A673 (cell line): ENCODE data around the gene POU4F1. TPM values are rescaled to one million over a fixed set of nuclear protein-coding genes. Genes with fewer than 3 reads are reported as not detected.

ENCODE experiments used
- BruUV-seq: library from RNA; stranded (reverse); fragments of 400-500 nt; replicated peaks from 2 replicates; lab custom pipeline; 2021; lab: Mats Ljungman, UMichigan
- CTCF ChIA-PET: fragments of 300-600 bp; sonication (Branson Sonifier 250); formaldehyde crosslinking; loops from one replicate; lab custom pipeline; 2022; ENCODE audit warnings: antibody characterized with exemption; lab: Charles Lee
- POLR2A ChIA-PET: fragments of 300-600 bp; sonication (Branson Sonifier 250); formaldehyde crosslinking; loops from one replicate; lab custom pipeline; 2022; ENCODE audit warnings: antibody characterized with exemption; ENCODE audit not compliant: low non-redundant PET; lab: Charles Lee
- DNase-seq: peaks from one replicate; pipeline ENCODE4 v3.0.0-alpha.2; 2015; ENCODE audit warnings: low spot score
- H3K27ac ChIP-seq: fragments of 200-600 bp; sonication (generic); 2 replicates; pipeline ENCODE4 v1.5.1; 2016; ENCODE audit warnings: mixed run types, low read depth, mild to moderate bottlenecking, mixed read lengths, antibody characterized with exemption, low read length; ENCODE audit not compliant: poor library complexity, severe bottlenecking
- H3K27me3 ChIP-seq: fragments of 200-600 bp; sonication (generic); replicated peaks from 2 replicates; pipeline ENCODE4 v1.6.1; 2017; ENCODE audit warnings: mixed run types, low read depth, mild to moderate bottlenecking, mixed read lengths, antibody characterized with exemption, low read length; ENCODE audit not compliant: insufficient read depth, poor library complexity
- H3K36me3 ChIP-seq: fragments of 200-600 bp; sonication (generic); 2 replicates; pipeline ENCODE4 v1.6.1; 2016; ENCODE audit warnings: mixed run types, mild to moderate bottlenecking, mixed read lengths, antibody characterized with exemption, low read length; ENCODE audit not compliant: insufficient read depth, poor library complexity, severe bottlenecking
- H3K4me1 ChIP-seq: fragments of 200-600 bp; sonication (generic); 2 replicates; pipeline ENCODE4 v1.6.1; 2017; ENCODE audit warnings: mixed run types, mild to moderate bottlenecking, mixed read lengths, antibody characterized with exemption, low read length; ENCODE audit not compliant: insufficient read depth, poor library complexity, severe bottlenecking
- H3K4me3 ChIP-seq: fragments of 200-600 bp; sonication (generic); 2 replicates; pipeline ENCODE4 v1.5.1; 2016; ENCODE audit warnings: low read depth, mixed run types, mild to moderate bottlenecking, mixed read lengths, low read length; ENCODE audit not compliant: poor library complexity, severe bottlenecking
- H3K9me3 ChIP-seq: fragments of 200-600 bp; sonication (generic); 2 replicates; pipeline ENCODE4 v1.6.1; 2016; ENCODE audit warnings: mixed run types, low read depth, mild to moderate bottlenecking, mixed read lengths, antibody characterized with exemption, low read length; ENCODE audit not compliant: poor library complexity, severe bottlenecking
- CTCF ChIP-seq: fragments of 300-800, 200-600 bp; sonication (generic); conservative IDR thresholded peaks from 2 replicates; pipeline ENCODE4 v1.5.1; 2017; ENCODE audit warnings: low read depth, mild to moderate bottlenecking, antibody characterized with exemption, low read length, moderate library complexity, mixed read lengths
- EZH2 ChIP-seq: fragments of 200-600 bp; sonication (generic); IDR thresholded peaks from 2 replicates; pipeline ENCODE4 v1.6.1; 2017; ENCODE audit warnings: borderline replicate concordance, low read depth, mild to moderate bottlenecking, mixed read lengths, antibody characterized with exemption, low read length; ENCODE audit not compliant: poor library complexity, severe bottlenecking
- intact Hi-C: fragments of 100-400 bp; cut with micrococcal nuclease; formaldehyde crosslinking; loops from one replicate; pipeline ENCODE4 v1.10.0; 2022; ENCODE audit not compliant: unreplicated experiment
- total RNA-seq: library from RNA; stranded (reverse); gene quantifications from 2 replicates; pipeline ENCODE4 v1.2.3, GENCODE V29; 2021

Gene POU4F1
- total RNA-seq, 1 experiment from 2014 or later, result 12.6 TPM

GRCh38 chr13:78601874-78602560 is 1.3 kb downstream of the POU4F1 start:
- TF ChIP-seq EZH2 (no peak), CTCF (no peak)
- H3K4me1 ChIP-seq, result peaks cover 30% of the 10 kb centered on the region
- peak overlapping the region; percentile 63 for H3K4me3 ChIP-seq
- BruUV-seq, result no TSS peak
- POLR2A ChIA-PET, result no interaction called here
- peak overlapping the region; percentile 24 for H3K27ac ChIP-seq
- H3K9me3 ChIP-seq, result no peaks in the 10 kb centered on the region
- no peak for DNase-seq
- intact Hi-C loops, result loop anchor here (2.0 to 10.0 kb wide), 2 partner anchors 57 to 933 kb away; partner anchors contain the start of gene OBI1
- no peaks in the 10 kb centered on the region for H3K36me3 ChIP-seq
- CTCF ChIA-PET, result no interaction called here
- H3K27me3 ChIP-seq, result peaks cover 94% of the 10 kb centered on the region

GRCh38 chr13:78601124-78601873 is 2.1 kb downstream of the POU4F1 start:
- Histone ChIP-seq H3K27me3 (peaks cover 94% of the 10 kb centered on the region), H3K9me3 (no peaks in the 10 kb centered on the region), H3K36me3 (no peaks in the 10 kb centered on the region), H3K4me3 (peak overlapping the region; percentile 11), H3K4me1 (peaks cover 31% of the 10 kb centered on the region), H3K27ac (no peak overlapping the region)
- peak; percentile 35 for TF ChIP-seq EZH2
- peak; percentile 17; the same call in 1 of the 2 replicates for TF ChIP-seq CTCF
- intact Hi-C loops, result loop anchor here (10.0 kb wide), 1 partner anchor 934 kb away; no protein-coding TSS in a partner anchor
- POLR2A ChIA-PET, result no interaction called here
- peak; percentile 35 for DNase-seq
- no TSS peak for BruUV-seq
- CTCF ChIA-PET, result no interaction called here

GRCh38 chr13:78600280-78600883 is 3.0 kb downstream of the POU4F1 start:
- CTCF ChIA-PET, result no interaction called here
- Histone ChIP-seq H3K9me3 (no peaks in the 10 kb centered on the region), H3K27me3 (peaks cover 93% of the 10 kb centered on the region), H3K4me1 (peaks cover 28% of the 10 kb centered on the region), H3K4me3 (no peak overlapping the region), H3K36me3 (no peaks in the 10 kb centered on the region), H3K27ac (no peak overlapping the region)
- BruUV-seq, result TSS peak; percentile 38
- intact Hi-C loops, result loop anchor here (10.0 kb wide), 1 partner anchor 934 kb away; no protein-coding TSS in a partner anchor
- DNase-seq, result no peak
- POLR2A ChIA-PET, result no interaction called here
- TF ChIP-seq CTCF (no peak), EZH2 (peak; percentile 49)
